Loucy (cell line): ENCODE results near the gene RNF135.
"Not testable (repeated sequence)": the region's sequence is repeated elsewhere in the genome, so short reads cannot be mapped to it uniquely, and the experiment has no call there.

Source experiments
- H2AFZ ChIP-seq: fragments of 200-600 bp; sonication (generic); 2 replicates; pipeline ENCODE4 v1.6.0; 2016; ENCODE audit warnings: antibody characterized with exemption, mild to moderate bottlenecking, low read length, moderate library complexity
- H3F3A ChIP-seq: fragments of 200-600 bp; 2 replicates; pipeline ENCODE4 v1.6.0; 2016; ENCODE audit warnings: antibody characterized with exemption, low read depth, mild to moderate bottlenecking
- H3K27me3 ChIP-seq: fragments of 200-600 bp; sonication (generic); 2 replicates; pipeline ENCODE4 v1.6.1; 2014; ENCODE audit warnings: low read length, mild to moderate bottlenecking; ENCODE audit not compliant: insufficient read depth, poor library complexity, severe bottlenecking
- H3K36me3 ChIP-seq: fragments of 200-600 bp; sonication (generic); 2 replicates; pipeline ENCODE4 v1.6.1; 2016; ENCODE audit warnings: low read length; ENCODE audit not compliant: insufficient read depth
- H3K4me1 ChIP-seq: fragments of 200-600 bp; sonication (generic); 2 replicates; pipeline ENCODE4 v1.5.1; 2014; ENCODE audit warnings: low read length, mild to moderate bottlenecking; ENCODE audit not compliant: insufficient read depth, poor library complexity, severe bottlenecking
- H3K4me2 ChIP-seq: fragments of 200-600 bp; sonication (generic); 2 replicates; pipeline ENCODE4 v1.6.0; 2014; ENCODE audit warnings: antibody characterized with exemption, low read length, low read depth, mild to moderate bottlenecking; ENCODE audit not compliant: poor library complexity, severe bottlenecking
- H3K4me3 ChIP-seq: fragments of 200-600 bp; sonication (generic); 2 replicates; pipeline ENCODE4 v1.5.1; 2014; ENCODE audit warnings: low read length, mild to moderate bottlenecking, mixed read lengths; ENCODE audit not compliant: poor library complexity, severe bottlenecking
- H3K79me2 ChIP-seq: fragments of 200-600 bp; sonication (generic); 2 replicates; pipeline ENCODE4 v1.6.1; 2014; ENCODE audit warnings: low read length; ENCODE audit not compliant: insufficient read depth
- H3K9ac ChIP-seq: fragments of 200-600 bp; sonication (generic); 2 replicates; pipeline ENCODE4 v1.6.0; 2014; ENCODE audit warnings: mild to moderate bottlenecking, low read depth, low read length, moderate library complexity; ENCODE audit not compliant: poor library complexity, severe bottlenecking
- H3K9me2 ChIP-seq: fragments of 200-600 bp; sonication (generic); replicated peaks from 2 replicates; pipeline ENCODE4 v1.6.1; 2016; ENCODE audit warnings: low read depth, low read length, mixed read lengths
- H3K9me3 ChIP-seq: fragments of 200-600 bp; sonication (generic); 2 replicates; pipeline ENCODE4 v1.6.1; 2014; ENCODE audit warnings: mild to moderate bottlenecking, antibody characterized with exemption, low read length, low read depth; ENCODE audit not compliant: insufficient read depth
- H4K20me1 ChIP-seq: fragments of 200-600 bp; sonication (generic); 2 replicates; pipeline ENCODE4 v1.6.0; 2014; ENCODE audit warnings: antibody characterized with exemption, low read length, mild to moderate bottlenecking; ENCODE audit not compliant: insufficient read depth, poor library complexity, severe bottlenecking
- EZH2phosphoT487 ChIP-seq: fragments of 200-600 bp; IDR thresholded peaks from 2 replicates; pipeline ENCODE4 v1.6.1; 2018; ENCODE audit warnings: antibody characterized with exemption, mild to moderate bottlenecking, moderate library complexity, borderline replicate concordance
- TF ChIP-seq, protein P1 (sequence below): fragments of 200-600 bp; sonication (generic); conservative IDR thresholded peaks from 2 replicates; pipeline ENCODE4 v1.5.1; 2014; ENCODE audit warnings: mild to moderate bottlenecking, antibody characterized with exemption, low read length

Gene RNF135

DNA sequence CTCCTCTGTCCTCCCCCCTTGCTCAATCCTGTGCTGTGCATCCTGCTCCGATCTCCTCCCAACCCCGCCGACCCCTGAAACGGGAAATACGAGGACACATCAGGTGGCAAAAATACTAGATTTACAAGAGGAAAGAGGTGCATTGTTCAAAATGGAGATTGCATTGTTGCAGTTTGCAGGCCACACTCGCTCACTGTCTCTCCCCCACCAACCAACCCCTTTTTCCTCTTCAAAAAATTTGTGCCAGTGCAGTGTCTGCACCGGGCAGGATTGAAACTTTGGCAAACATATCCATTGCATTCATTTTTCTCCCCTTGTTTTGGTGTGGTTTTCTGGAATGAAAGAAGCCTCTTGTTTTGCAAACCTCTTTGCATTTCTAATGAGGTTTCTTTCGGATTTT lies 61.0 kb downstream of the RNF135 start:
- no peak overlapping the region for H3K9ac ChIP-seq
- no peaks in the 10 kb centered on the region for H4K20me1 ChIP-seq
- H3F3A ChIP-seq = no peaks in the 10 kb centered on the region
- H3K36me3 ChIP-seq = no peaks in the 10 kb centered on the region
- no peaks in the 10 kb centered on the region for H3K79me2 ChIP-seq
- no peak overlapping the region for H2AFZ ChIP-seq
- no peak overlapping the region for H3K4me3 ChIP-seq
- no peaks in the 10 kb centered on the region for H3K27me3 ChIP-seq
- H3K4me2 ChIP-seq = no peak overlapping the region
- no peaks in the 10 kb centered on the region for H3K4me1 ChIP-seq
- no peak for TF ChIP-seq EZH2phosphoT487
- TF ChIP-seq, protein P1, sequence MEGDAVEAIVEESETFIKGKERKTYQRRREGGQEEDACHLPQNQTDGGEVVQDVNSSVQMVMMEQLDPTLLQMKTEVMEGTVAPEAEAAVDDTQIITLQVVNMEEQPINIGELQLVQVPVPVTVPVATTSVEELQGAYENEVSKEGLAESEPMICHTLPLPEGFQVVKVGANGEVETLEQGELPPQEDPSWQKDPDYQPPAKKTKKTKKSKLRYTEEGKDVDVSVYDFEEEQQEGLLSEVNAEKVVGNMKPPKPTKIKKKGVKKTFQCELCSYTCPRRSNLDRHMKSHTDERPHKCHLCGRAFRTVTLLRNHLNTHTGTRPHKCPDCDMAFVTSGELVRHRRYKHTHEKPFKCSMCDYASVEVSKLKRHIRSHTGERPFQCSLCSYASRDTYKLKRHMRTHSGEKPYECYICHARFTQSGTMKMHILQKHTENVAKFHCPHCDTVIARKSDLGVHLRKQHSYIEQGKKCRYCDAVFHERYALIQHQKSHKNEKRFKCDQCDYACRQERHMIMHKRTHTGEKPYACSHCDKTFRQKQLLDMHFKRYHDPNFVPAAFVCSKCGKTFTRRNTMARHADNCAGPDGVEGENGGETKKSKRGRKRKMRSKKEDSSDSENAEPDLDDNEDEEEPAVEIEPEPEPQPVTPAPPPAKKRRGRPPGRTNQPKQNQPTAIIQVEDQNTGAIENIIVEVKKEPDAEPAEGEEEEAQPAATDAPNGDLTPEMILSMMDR = no peak
- H3K9me2 ChIP-seq = no peaks in the 10 kb centered on the region
- H3K9me3 ChIP-seq = no peaks in the 10 kb centered on the region

DNA sequence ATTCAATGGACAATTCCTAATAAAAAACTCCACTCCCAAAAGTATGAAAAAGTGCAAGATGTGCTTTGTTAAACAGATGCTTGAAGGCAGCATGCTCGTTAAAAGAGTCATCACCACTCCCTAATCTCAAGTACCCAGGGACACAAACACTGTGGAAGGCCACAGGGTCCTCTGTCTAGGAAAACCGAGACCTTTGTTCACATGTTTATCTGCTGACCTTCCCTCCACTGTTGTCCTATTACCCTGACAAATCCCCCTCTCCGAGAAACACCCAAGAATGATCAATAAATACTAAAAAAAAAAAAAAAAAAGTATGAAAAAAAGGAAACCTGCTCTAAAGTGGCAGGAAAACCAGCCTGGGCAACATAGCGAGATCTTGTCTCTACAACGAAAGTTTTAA lies 64.8 kb downstream of the RNF135 start:
- H3K27me3 ChIP-seq, H3K4me2 ChIP-seq, H3K4me1 ChIP-seq, H2AFZ ChIP-seq, H4K20me1 ChIP-seq, H3K9me3 ChIP-seq, H3K9ac ChIP-seq, H3F3A ChIP-seq, H3K36me3 ChIP-seq, H3K9me2 ChIP-seq, H3K79me2 ChIP-seq, H3K4me3 ChIP-seq: not testable (repeated sequence)

DNA sequence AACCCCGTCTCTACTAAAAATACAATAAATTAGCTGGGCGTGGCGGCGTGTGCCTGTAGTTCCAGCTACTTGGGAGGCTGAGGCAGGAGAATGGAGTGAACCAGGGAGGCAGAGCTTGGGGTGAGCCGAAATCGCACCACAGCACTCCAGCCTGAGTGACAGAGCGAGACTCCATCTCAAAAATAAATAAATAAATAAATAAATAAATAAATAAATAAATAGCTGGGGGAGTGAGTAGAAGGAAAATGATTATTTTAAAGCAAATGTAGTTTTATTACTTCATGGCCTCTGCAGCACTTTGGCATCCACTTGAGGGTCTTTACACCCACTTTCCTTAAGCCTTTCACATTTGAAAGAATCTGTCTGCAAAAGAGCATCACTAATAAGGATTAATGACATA lies 70.0 kb downstream of the RNF135 start:
- H3K4me2 ChIP-seq, H3K36me3 ChIP-seq, H3K27me3 ChIP-seq, H3K9ac ChIP-seq, H3K4me1 ChIP-seq, H3K9me3 ChIP-seq, H3F3A ChIP-seq, H3K4me3 ChIP-seq, H3K79me2 ChIP-seq, H3K9me2 ChIP-seq, H4K20me1 ChIP-seq, H2AFZ ChIP-seq: not testable (repeated sequence)

DNA sequence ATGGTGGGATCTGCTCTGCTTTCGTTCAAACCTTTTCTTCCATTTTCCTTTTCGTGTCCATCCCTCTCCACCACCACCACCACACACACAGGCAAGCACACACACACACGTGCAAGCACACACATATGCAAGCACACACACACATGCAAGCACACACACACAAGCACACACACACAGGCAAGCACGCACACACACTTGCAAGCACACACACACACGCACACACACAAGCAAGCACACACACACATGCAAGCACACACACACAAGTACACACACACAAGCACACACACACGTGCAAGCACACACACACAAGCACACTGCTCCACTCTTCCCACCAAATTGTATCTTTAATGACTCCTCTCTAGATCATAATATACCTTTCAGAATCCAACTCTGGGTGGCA lies 71.5 kb downstream of the RNF135 start:
- H3K4me2 ChIP-seq, H3F3A ChIP-seq, H3K79me2 ChIP-seq, H3K27me3 ChIP-seq, H3K9ac ChIP-seq, H4K20me1 ChIP-seq, H3K4me3 ChIP-seq, H2AFZ ChIP-seq, H3K4me1 ChIP-seq, H3K36me3 ChIP-seq, H3K9me2 ChIP-seq, H3K9me3 ChIP-seq: not testable (repeated sequence)

DNA sequence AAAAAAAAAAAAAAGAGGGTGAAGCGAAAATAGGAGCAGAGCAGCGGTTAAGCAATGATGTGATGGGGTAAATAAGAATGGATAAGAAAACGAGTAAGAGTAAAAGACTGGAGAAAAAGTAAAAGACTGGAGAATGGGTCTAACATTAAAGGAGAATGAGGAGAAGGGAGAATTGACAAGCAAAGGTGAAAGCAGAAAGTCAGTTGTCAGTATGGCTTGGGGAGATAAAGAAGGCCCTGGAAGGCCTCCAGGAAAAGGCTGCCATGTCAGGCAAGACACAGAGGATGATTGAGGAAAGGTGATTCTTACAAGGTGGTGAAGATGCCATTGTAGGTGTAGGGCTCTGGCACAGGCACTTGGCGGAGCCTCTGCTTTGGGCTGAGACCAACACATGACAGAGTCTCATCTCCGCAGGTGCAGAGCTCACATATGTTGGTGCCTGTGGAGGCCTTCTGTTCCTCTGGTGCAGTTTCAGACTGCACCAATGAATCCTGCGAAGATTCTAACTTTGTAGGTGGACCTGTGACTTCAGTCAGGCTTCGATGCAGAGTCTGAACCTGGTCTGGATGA lies 76.1 kb downstream of the RNF135 start:
- not testable (repeated sequence) for H3K79me2 ChIP-seq, H3K4me1 ChIP-seq, H3K4me2 ChIP-seq, H3K9ac ChIP-seq, H2AFZ ChIP-seq, H3K9me2 ChIP-seq, H3K36me3 ChIP-seq, H3K27me3 ChIP-seq, H4K20me1 ChIP-seq, H3K4me3 ChIP-seq, H3F3A ChIP-seq, H3K9me3 ChIP-seq
